ENCODE measurements around the gene FGF3. TPM values are rescaled to one million over a fixed set of nuclear protein-coding genes. Genes with fewer than 3 reads are reported as not detected.

Gene FGF3
- total RNA-seq, 2 experiments from 2014 or later = not detected

- no peak overlapping the region for H3K4me3 Mint-ChIP-seq
- no peaks in the 10 kb centered on the region for H3K36me3 Mint-ChIP-seq (ENCODE audit: low read depth)
- intact Hi-C loops (cut with DNase I, micrococcal nuclease) = no loop called here
- ChIA-PET CTCF (no interaction called here), POLR2A (no interaction called here)
- DNase-seq = no peak
- H3K27me3 Mint-ChIP-seq = peaks cover 25% of the 10 kb centered on the region
- no peaks in the 10 kb centered on the region for H3K9me3 Mint-ChIP-seq (ENCODE audit: low read depth)
- no peak for ATAC-seq
- no peaks in the 10 kb centered on the region for H3K4me1 Mint-ChIP-seq
- no peak overlapping the region for H3K27ac Mint-ChIP-seq
Measured at GRCh38 chr11:69821511-69822040, 2.4 kb upstream of the FGF3 start.

- Mint-ChIP-seq H3K4me3 (no peak overlapping the region), H3K27ac (no peak overlapping the region), H3K36me3 (ENCODE audit: low read depth) (no peaks in the 10 kb centered on the region), H3K9me3 (ENCODE audit: low read depth) (no peaks in the 10 kb centered on the region), H3K27me3 (peaks cover 28% of the 10 kb centered on the region), H3K4me1 (no peaks in the 10 kb centered on the region)
- ChIA-PET CTCF (no interaction called here), POLR2A (no interaction called here)
- intact Hi-C loops (cut with DNase I, micrococcal nuclease) = no loop called here
- ATAC-seq = no peak
- DNase-seq = no peak
Measured at GRCh38 chr11:69820441-69820840, 1.2 kb upstream of the FGF3 start.

GRCh38 chr11:69819541-69820070 lies 390 bp upstream of the FGF3 start:
- POLR2A ChIA-PET = no interaction called here

GRCh38 chr11:69818231-69818602 lies 999 bp downstream of the FGF3 start:
- no peak for DNase-seq
- no peaks in the 10 kb centered on the region for H3K4me1 Mint-ChIP-seq
- no peaks in the 10 kb centered on the region for H3K9me3 Mint-ChIP-seq (ENCODE audit: low read depth)
- no peaks in the 10 kb centered on the region for H3K36me3 Mint-ChIP-seq (ENCODE audit: low read depth)
- peaks cover 34% of the 10 kb centered on the region for H3K27me3 Mint-ChIP-seq
- ATAC-seq = no peak
- H3K4me3 Mint-ChIP-seq = no peak overlapping the region
- intact Hi-C loops (cut with DNase I, micrococcal nuclease) = loop anchor here in 1 of 2 experiments (5.0 kb wide), 2 partner anchors 116 to 181 kb away; partner anchors contain the start of gene FGF19
- no peak overlapping the region for H3K27ac Mint-ChIP-seq
- ChIA-PET CTCF (interaction anchor here (0.7 kb wide), 1 partner anchor 31 kb away, joined by 3 read pairs; no protein-coding TSS in a partner anchor), POLR2A (no interaction called here)

More at GRCh38 chr11:69819541-69820070, 390 bp upstream of the FGF3 start:
- no peaks in the 10 kb centered on the region for H3K9me3 Mint-ChIP-seq (ENCODE audit: low read depth)
- H3K27ac Mint-ChIP-seq = no peak overlapping the region
- no peaks in the 10 kb centered on the region for H3K4me1 Mint-ChIP-seq
- no peaks in the 10 kb centered on the region for H3K36me3 Mint-ChIP-seq (ENCODE audit: low read depth)
- DNase-seq (no peak), ATAC-seq (no peak)
- intact Hi-C loops (cut with DNase I, micrococcal nuclease) = loop anchor here in 1 of 2 experiments (5.0 kb wide), 2 partner anchors 117 to 182 kb away; partner anchors contain the start of gene FGF19
- no peak overlapping the region for H3K4me3 Mint-ChIP-seq
- H3K27me3 Mint-ChIP-seq = peaks cover 28% of the 10 kb centered on the region
- CTCF ChIA-PET = no interaction called here

- intact Hi-C loops (cut with DNase I, micrococcal nuclease) = loop anchor here in 1 of 2 experiments (5.0 kb wide), 2 partner anchors 115 to 180 kb away; partner anchors contain the start of gene FGF19
Measured at GRCh38 chr11:69817265-69818230, 1.7 kb downstream of the FGF3 start.

GRCh38 chr11:69816671-69817070 lies 2.5 kb downstream of the FGF3 start:
- peaks cover 33% of the 10 kb centered on the region for H3K27me3 Mint-ChIP-seq
- CTCF ChIA-PET = no interaction called here
- DNase-seq = no peak

More at GRCh38 chr11:69817265-69818230, 1.7 kb downstream of the FGF3 start:
- DNase-seq (no peak), ATAC-seq (no peak)
- ChIA-PET POLR2A (no interaction called here), CTCF (no interaction called here)
- Mint-ChIP-seq H3K4me1 (no peaks in the 10 kb centered on the region), H3K9me3 (ENCODE audit: low read depth) (no peaks in the 10 kb centered on the region), H3K27ac (no peak overlapping the region), H3K27me3 (peaks cover 36% of the 10 kb centered on the region), H3K4me3 (no peak overlapping the region), H3K36me3 (ENCODE audit: low read depth) (no peaks in the 10 kb centered on the region)

GRCh38 chr11:69815973-69816372 lies 3.2 kb downstream of the FGF3 start:
- no peak overlapping the region for H3K4me3 Mint-ChIP-seq
- POLR2A ChIA-PET = interaction anchor here (0.5 kb wide), 1 partner anchor 885 kb away, joined by 3 read pairs; no protein-coding TSS in a partner anchor
- H3K4me1 Mint-ChIP-seq = no peaks in the 10 kb centered on the region
- CTCF ChIA-PET = no interaction called here
- H3K27ac Mint-ChIP-seq = no peak overlapping the region
- DNase-seq (no peak), ATAC-seq (no peak)
- no peaks in the 10 kb centered on the region for H3K9me3 Mint-ChIP-seq (ENCODE audit: low read depth)
- peaks cover 33% of the 10 kb centered on the region for H3K27me3 Mint-ChIP-seq
- no peaks in the 10 kb centered on the region for H3K36me3 Mint-ChIP-seq (ENCODE audit: low read depth)
- intact Hi-C loops (cut with DNase I, micrococcal nuclease) = loop anchor here in 1 of 2 experiments (5.0 kb wide), 2 partner anchors 114 to 179 kb away; partner anchors contain the start of gene FGF19

More at GRCh38 chr11:69816671-69817070, 2.5 kb downstream of the FGF3 start:
- Mint-ChIP-seq H3K27ac (no peak overlapping the region), H3K9me3 (ENCODE audit: low read depth) (no peaks in the 10 kb centered on the region), H3K4me1 (no peaks in the 10 kb centered on the region), H3K36me3 (ENCODE audit: low read depth) (no peaks in the 10 kb centered on the region), H3K4me3 (no peak overlapping the region)
- ATAC-seq = no peak
- intact Hi-C loops (cut with DNase I, micrococcal nuclease) = loop anchor here in 1 of 2 experiments (5.0 kb wide), 2 partner anchors 114 to 179 kb away; partner anchors contain the start of gene FGF19
- POLR2A ChIA-PET = interaction anchor here (0.5 kb wide), 1 partner anchor 884 kb away, joined by 3 read pairs; no protein-coding TSS in a partner anchor

GRCh38 chr11:69814902-69815301 lies 4.3 kb downstream of the FGF3 start:
- Mint-ChIP-seq H3K27me3 (peaks cover 26% of the 10 kb centered on the region), H3K27ac (no peak overlapping the region), H3K4me3 (no peak overlapping the region), H3K9me3 (ENCODE audit: low read depth) (no peaks in the 10 kb centered on the region), H3K4me1 (no peaks in the 10 kb centered on the region), H3K36me3 (ENCODE audit: low read depth) (no peaks in the 10 kb centered on the region)
- ChIA-PET POLR2A (no interaction called here), CTCF (no interaction called here)
- intact Hi-C loops (cut with DNase I, micrococcal nuclease) = loop anchor here in 1 of 2 experiments (5.0 kb wide), 2 partner anchors 113 to 178 kb away; partner anchors contain the start of gene FGF19
- no peak for ATAC-seq
- DNase-seq = no peak

GRCh38 chr11:69814411-69814810 lies 4.8 kb downstream of the FGF3 start:
- Mint-ChIP-seq H3K9me3 (ENCODE audit: low read depth) (no peaks in the 10 kb centered on the region), H3K4me3 (no peak overlapping the region), H3K36me3 (ENCODE audit: low read depth) (no peaks in the 10 kb centered on the region), H3K27ac (no peak overlapping the region), H3K27me3 (peaks cover 26% of the 10 kb centered on the region), H3K4me1 (no peaks in the 10 kb centered on the region)
- CTCF ChIA-PET = no interaction called here
- no peak for ATAC-seq
- POLR2A ChIA-PET = no interaction called here
- intact Hi-C loops (cut with DNase I, micrococcal nuclease) = no loop called here
- no peak for DNase-seq

- CTCF ChIA-PET = no interaction called here
- ATAC-seq = no peak
- intact Hi-C loops (cut with DNase I, micrococcal nuclease) = no loop called here
Measured at GRCh38 chr11:69813839-69814238, 5.4 kb downstream of the FGF3 start.

GRCh38 chr11:69812946-69813345 lies 6.3 kb downstream of the FGF3 start:
- Mint-ChIP-seq H3K9me3 (ENCODE audit: low read depth) (no peaks in the 10 kb centered on the region), H3K27me3 (peaks cover 29% of the 10 kb centered on the region), H3K4me3 (no peak overlapping the region), H3K4me1 (no peaks in the 10 kb centered on the region), H3K27ac (no peak overlapping the region), H3K36me3 (ENCODE audit: low read depth) (no peaks in the 10 kb centered on the region)
- POLR2A ChIA-PET = no interaction called here
- intact Hi-C loops (cut with DNase I, micrococcal nuclease) = no loop called here
- ATAC-seq (no peak), DNase-seq (no peak)
- CTCF ChIA-PET = no interaction called here

More at GRCh38 chr11:69813839-69814238, 5.4 kb downstream of the FGF3 start:
- no peak for DNase-seq
- peaks cover 26% of the 10 kb centered on the region for H3K27me3 Mint-ChIP-seq
- no peaks in the 10 kb centered on the region for H3K36me3 Mint-ChIP-seq (ENCODE audit: low read depth)
- no peaks in the 10 kb centered on the region for H3K9me3 Mint-ChIP-seq (ENCODE audit: low read depth)
- H3K4me3 Mint-ChIP-seq = no peak overlapping the region
- H3K27ac Mint-ChIP-seq = no peak overlapping the region
- H3K4me1 Mint-ChIP-seq = no peaks in the 10 kb centered on the region
- POLR2A ChIA-PET = no interaction called here

Measured in activated CD4-positive, alpha-beta T cell treated with anti-CD3 and anti-CD28 coated beads for 36 hours (primary cell).